DLD1 (cell line): ENCODE measurements around the gene IL22.

Source experiments
- in situ Hi-C: cut with HindIII; loops from 2 replicates; pipeline ENCODE4 v1.10.0; 2017; ENCODE audit warnings: low sequenced_read_pairs

The IL22 gene

DNA sequence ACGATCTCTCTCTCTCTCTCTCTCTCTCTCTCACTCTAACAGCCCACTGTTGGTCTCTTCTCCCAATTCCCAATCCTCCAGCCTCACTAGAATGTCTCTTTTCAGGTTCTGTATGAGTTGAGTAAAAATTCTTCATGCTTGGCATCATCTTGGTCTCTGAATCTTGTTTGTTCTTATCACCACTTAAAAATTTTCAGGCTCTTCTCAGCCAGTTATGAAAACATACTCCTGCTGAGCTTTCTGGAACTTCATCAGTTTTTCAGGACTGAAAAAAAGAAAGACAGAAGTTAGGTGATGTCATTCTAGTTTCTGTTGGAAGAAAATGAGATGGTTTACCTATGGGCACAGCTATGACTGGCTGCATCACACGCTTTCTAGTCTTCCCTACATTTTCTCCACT lies 11.5 kb upstream of the IL22 start:
- in situ Hi-C loops = no loop called here

DNA sequence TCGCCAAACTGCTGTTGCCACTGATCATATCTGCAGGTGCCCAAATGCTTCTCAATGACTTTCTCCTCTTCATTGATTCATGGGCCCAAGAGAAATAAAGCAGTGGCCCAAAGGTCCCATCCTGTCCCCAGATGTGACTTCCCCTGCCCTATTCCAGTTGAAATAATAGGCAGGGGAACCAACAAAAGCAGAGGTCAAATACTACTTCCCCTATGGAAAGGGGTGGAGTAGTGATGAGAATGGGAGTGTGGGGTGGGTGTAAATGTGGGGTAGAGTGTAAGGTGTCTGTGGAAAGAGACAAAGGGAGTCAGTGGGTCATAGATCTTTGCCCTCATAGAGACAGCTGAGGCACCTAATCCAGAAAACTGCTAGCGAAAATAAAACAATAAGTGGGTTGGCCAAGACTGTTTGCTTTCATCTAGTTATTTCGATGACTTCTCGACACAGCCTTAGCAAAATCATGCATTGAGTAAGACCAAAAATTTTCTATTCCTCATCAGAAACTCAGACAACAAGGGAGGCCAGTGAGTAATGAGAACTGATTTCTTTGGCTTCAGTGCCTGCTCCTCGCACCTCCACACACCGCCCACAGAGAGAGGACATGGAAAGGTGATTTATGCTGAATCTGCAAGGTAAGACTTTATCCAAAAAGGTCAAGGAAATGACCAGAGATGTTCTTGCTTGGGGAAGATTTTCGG lies 10.9 kb upstream of the IL22 start:
- in situ Hi-C loops = no loop called here

DNA sequence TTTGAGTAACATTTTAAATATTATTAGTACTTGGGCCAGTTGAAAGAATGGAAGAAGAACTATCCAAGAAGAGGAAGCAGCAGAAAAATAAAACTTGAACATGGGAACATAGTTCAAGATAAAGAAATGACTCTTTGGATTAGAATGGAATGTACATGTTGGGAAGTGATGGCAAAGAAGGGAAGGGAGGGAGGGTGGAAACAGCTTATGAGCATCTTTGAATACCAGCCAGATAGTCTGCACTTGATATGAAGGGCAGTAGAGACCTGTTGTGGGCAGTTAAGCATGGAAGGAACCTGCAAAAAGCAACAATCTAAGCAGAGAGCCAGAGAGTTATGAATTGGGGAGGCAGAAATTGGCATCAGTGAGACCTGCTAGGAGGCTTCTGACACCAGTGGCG lies 10.0 kb upstream of the IL22 start:
- in situ Hi-C loops = no loop called here

DNA sequence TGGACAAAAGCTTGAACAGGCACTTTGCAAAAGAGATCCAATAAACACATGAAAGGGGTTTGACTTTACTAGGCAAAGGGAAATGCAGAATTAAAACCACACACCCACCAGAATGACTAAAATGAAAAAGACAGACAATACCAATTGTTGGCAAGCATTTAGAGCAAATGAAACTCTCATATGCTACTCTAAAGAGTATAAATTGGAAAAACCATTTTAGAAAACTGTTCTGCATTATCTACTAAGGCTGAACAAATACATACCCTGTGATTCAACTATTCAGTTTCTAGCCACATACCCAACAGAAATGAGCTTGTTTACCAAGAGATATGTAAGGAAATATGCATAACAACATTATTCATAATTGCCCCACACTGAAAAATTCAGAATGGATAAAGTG lies 8.5 kb upstream of the IL22 start:
- in situ Hi-C loops = no loop called here

DNA sequence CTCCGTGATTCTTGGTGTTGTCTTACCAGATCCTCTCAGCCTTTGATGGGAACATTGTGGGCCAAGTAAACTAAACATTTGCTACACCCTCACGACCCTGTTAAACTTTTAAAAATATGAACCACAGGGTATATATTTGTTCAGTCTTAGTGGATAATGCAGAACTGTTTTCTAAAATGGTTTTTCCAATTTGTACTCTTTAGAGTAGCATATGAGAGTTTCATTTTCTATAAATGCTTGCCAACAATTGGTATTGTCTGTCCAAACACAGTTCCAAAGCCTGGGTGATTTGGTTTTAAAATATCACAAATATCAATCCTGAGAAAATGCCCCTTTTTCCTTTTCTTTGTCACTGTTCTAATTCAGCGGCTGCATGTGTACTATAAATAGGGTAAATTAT lies 6.7 kb upstream of the IL22 start:
- in situ Hi-C loops = no loop called here

DNA sequence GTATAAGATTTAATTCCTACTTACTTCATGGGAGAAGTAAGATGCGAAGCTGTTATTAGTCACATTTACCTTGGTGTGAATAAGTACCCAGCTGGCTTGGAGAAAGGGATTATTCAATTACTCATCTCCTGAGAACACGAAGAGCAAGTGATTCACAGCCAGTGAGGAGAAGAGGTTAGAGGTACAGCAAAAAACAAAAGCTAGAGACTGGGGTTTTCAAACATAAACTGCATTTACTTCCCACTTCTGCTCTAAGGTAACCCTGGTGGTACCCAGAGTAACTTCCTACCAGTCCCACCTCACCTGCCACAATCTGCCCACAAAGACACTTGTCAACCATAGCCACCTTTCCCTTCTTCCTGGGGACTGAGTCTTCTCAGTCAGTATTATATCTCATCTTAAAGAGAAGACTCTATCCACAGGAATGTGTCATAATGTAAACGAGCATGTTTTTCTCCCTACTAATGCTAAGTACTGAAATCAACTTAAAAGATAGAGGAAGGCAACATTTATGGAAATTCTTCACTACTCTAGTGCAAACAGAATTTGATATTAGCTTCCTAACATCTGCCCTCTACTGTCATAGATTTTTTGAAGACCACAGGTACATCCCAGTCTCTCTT lies 6.0 kb upstream of the IL22 start:
- in situ Hi-C loops = no loop called here

DNA sequence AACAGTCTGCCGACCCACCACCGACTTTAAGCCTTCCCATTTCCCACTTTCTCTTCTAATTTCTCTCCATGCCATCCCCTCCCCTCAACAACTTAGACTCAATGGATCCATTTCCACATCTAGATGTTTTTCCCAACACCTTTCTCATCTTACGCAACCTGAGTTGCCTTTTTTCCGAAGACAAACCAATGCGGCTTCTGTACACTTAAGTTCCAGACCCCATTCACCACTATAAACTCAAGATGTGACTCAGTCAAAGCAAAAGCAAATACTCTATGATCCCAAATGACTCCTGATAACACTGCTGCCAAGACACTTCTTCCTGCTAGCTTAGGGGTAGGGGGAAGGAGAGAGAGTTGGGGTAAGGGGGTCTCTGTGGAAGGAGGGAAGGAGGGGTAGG lies 1.3 kb downstream of the IL22 start:
- in situ Hi-C loops = no loop called here

DNA sequence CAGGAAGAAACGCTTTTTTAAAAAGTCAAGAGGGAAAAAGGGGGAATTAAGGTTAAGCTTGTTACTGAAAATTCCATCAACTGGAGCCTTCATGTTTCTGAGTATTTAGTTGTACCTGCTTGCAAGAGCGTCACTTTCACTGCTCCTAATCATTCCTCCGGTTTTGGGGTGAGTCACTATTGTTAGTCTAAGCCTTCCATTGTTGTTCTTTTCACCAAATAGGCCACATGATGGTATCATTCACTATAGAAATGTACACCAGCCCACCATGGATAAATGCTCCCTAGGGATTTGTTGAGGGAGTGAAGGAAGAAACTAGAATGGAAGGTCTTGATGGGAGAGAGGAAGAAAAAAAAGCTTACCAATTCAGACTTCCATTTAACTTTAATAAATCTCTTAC lies 3.0 kb downstream of the IL22 start:
- in situ Hi-C loops = no loop called here

DNA sequence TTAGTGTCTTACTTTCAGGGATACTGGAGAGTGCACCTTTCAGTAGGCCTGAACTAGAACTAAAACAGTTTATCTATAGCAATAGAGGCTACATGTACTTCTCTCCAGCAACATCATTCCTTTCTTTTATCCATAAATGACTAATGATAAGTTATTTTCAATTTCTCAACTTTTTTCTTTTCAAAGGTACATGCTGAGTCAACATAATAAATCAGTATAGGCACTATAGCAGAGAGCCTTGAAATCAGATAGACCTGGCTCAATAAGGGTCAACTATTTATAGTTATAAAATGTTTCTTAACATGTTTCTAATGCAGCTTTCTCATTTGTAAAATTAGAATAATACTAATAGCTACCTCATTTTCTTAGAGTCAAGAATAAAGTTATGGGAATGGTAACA lies 5.6 kb downstream of the IL22 start:
- in situ Hi-C loops = no loop called here

DNA sequence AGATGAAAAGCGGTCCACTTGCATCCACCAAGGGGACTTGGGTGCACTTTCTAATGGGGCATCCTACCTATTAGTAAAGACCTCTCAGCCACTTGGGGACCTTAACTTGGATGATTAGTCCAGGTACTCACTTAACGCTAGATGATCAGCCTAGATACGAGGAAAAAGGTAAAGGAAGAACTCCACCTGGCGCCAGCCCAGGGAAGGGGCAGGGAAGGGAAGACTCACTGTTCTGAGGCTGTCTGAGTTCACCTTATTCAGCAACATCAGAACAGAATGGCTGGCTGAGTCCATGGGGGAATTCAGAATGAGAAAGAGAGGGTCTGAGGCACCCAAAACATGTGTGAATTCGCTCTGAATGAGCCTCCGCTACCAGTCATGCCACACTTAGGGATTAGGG lies 7.1 kb downstream of the IL22 start:
- in situ Hi-C loops = no loop called here

DNA sequence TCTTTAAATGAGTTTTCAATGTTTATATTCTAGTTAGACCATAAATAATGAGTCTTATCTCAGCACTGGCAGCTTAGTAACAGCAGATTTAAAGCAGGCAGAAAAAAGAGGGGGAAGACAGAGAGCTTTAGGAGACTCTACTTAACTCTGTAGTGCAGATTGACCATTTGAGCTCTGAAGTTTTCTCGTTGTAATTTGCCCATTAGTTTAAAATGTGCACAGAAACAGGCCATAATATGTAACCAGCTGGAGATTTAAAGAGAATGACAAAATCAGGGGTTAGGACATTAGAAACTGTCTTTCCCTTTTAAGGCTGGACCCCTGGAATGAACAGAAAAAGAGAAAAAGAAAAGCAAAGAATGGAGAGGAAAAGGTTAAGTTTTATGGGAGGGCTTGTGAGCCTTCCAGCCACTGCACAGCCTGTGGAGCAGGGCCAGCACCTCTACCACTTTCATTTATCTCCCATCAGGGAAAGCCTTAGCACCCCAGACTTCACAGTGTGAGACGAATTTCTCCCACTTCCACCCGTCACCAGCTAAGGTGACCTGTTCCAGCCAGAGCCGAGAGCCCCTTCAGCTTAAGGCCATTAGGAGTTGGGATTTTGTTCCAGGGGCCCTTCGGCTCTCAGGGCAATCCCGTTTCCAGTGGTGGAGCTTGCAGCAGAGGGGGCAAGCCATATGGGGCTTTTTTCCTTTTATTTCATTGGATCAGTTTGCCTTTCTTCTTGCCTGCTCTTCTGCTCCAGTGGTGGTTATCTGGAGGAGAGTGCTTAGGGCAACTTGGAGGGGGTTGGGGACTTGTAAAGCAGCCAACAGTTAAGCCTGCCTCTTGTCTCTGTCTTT lies 8.0 kb downstream of the IL22 start:
- in situ Hi-C loops = no loop called here

DNA sequence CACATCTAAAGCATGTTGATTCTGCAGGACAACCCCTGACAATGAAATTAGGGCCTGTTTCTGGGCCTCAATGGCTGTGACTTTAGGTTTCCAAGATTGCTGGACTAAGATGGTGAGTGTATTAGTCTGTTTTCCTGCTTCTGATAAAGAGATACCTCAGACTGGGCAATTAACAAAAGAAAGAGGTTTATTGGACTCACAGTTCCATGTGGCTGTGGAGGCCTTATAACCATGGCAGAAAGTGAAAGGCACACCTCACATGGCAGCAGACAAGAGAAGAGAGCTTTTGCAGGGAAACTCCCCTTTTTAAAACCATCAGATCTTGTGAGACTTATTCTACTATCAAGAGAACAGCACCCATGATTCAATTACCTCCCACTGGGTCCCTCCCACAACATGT lies 10.6 kb downstream of the IL22 start:
- in situ Hi-C loops = no loop called here

DNA sequence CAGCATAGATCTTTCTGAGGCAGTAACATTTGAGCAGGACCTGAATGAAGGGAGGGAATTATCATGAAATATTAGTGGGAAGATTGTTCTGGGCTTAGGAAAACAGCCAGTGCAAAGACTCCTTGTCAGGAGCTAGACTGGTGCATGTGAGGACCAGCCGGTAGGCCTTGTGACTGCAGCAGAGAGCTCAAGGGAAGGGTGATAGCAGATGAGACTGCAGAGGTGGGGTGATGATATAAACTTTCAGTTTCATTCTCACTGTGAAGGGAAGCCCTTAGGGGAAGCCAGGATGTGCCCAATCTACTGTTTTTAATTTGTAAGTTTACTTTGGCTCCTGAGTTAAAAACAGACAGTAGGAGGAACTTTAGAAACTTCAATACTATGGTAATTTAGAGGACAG lies 12.4 kb downstream of the IL22 start:
- in situ Hi-C loops = no loop called here

DNA sequence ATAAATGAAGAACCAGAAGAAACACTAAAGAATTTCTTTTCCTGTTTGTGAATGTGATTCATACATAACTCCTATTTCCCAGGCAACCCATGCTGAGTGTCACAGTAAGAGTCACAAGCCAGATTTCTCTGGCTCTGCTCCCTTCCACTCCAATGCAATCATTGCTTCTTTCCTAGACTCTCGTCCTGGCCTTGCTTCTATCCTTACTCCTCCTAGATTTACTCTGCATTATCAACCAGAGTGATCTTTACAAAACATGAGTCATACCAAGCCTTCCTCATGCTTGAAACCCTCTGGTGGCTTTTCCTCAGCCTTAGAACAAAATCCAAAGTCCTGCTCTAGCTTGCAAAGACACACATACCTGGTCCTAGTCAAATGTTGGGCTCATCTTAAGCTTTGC lies 13.3 kb downstream of the IL22 start:
- in situ Hi-C loops = no loop called here

DNA sequence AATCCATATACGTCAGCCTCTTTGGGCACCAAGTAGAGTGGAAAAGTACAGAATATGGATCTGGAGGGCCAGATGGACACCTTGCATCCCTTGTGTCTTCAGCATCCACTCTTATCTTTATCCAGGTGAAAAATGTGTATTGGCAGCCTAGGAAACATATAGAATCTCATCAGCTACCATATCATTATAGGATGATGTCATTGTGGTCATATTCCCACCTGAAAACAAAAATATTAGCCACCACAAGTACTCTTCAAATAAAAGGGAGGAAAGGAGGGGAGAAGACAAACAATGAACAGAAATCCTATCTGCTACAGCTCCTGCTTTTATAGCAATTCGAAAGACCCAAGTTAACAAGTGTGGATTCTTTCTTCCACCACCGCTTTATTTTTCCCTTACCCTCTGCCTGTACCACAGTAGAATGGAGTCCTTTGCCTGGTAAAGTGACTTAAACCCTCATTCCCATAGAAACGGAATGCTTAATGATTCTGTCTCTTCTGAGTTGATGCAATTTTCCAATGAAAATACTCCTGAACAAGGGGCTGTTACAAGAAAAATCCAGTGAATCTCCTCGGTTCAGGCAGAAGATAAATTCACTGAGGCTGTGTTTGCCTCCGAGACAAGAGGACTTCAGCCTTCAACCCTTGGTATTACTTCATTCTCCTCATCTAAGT lies 14.0 kb downstream of the IL22 start:
- in situ Hi-C loops = no loop called here

DNA sequence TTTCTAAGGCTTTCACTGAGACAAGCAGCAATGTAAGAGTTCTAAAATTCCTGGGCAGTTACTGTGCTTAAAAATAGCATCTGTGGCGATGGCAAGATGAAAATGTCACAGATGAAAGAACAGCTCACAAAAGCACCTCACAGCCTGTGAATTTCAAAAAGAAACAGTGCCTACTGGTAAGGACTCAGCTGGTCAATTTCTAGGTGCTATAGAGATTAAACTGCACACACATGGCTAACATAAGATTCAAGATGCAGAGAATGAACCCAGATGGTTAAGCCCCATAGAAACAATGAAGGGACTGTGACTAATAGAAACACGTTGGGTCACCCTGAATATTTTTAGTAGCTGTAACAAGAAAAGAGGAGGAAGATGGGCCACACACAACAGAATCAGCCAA lies 15.8 kb downstream of the IL22 start:
- in situ Hi-C loops = no loop called here

DNA sequence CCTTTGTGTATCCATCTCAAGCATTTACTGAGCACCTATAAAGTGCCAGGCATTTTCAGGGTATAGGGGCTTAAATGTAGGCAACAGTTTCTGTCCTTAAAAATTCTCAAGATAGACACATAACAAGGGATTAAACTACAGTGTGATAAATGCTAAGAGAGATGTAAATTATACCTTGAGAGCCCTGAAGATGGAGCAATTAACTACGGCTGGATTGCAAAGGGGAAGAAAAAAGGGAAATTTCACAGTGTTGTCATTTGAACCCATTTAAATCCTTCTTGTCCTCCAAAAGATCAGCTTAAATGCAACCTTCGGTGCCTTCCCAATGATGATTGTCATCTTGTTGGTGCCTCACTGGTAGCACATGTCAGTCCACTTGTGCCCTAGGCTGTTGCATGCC lies 16.3 kb downstream of the IL22 start:
- in situ Hi-C loops = no loop called here

DNA sequence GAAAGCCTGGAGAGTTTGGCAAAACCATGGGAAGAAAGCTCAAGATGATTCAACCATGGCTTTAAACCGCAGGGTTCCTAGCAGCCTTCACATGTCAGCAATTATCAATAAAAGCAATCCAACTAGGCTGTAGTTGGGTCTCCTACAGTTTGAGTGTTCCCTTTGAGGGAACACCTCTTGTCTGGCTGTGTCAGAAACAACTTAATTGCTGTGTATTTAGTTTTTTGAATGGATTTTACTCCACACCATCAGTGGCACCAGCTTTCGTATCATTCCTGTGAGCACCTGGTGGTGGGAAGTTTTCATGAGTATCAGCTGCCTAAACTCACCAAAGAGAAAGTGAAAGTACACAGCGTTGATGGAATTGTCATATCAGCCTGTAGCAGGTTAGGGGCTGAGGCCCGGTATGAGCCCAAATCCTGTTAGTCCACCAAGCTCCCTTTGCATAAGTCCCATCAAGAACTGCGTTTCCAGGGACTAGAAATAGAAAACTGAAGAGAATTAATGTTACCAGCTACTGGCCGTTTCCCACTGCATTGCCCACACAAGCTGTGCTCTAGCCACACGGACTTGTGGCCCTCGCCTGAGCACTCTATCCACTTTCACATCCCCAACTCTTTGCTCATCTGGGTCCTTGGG lies 16.9 kb downstream of the IL22 start:
- in situ Hi-C loops = no loop called here

DNA sequence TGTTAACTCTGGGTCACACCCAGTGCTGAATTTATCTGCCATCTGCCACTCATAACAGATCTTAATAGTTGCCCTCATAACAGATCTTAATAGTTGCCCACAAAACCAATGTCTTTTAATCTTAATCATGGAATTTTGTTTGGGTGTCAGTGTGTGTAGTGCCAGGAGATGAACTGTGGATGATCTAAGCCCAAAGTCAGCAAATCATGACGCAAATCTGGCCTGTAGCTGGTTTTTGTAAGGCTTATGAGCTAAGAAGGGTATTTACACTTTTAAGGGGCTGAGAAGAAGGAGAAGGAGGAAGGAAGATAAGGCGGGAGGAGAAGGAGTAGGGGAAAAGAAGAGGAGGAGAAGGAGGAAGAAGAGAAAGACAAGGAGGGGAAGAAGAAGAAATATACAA lies 17.8 kb downstream of the IL22 start:
- in situ Hi-C loops = no loop called here

DNA sequence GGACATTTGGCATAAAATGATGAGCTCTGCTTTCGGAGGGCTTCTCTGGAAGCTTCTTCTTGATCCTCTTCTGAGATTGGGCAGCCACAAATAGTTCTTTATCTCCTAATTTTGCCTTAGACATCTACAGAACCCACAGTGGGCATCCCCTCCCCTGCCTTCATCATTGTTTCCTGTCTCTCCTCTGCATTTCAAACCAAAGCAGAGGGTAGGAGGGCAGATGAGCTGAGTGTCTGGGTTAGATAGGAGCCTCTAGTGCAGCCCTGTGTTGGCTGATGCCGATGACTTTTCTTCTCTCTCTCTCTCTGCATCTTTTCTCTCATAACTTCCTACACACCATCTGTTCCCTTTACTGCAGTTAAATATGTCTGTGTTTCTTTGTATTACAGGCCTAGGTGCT lies 19.3 kb downstream of the IL22 start:
- in situ Hi-C loops = no loop called here

DNA sequence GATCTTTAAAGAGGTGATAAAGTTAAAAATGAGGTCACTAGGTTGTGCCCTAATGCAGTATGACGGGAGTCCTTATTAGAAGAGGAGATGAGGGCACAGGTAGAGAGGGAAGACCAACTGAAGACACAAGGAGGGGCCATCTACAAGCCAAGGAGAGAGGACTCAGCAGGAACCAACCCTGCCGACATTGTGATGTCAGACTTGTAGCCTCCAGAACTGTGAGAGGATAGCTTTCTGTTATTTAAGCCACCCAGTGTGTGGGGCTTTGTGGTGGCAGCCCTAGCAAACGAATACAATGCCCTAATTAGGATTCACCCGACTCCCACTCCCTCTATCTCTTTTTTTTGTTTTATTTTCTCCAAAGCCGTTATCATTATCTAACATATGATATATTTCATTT lies 19.9 kb downstream of the IL22 start:
- in situ Hi-C loops = no loop called here
